ENCODE measurements around the gene NUP214.

DNA sequence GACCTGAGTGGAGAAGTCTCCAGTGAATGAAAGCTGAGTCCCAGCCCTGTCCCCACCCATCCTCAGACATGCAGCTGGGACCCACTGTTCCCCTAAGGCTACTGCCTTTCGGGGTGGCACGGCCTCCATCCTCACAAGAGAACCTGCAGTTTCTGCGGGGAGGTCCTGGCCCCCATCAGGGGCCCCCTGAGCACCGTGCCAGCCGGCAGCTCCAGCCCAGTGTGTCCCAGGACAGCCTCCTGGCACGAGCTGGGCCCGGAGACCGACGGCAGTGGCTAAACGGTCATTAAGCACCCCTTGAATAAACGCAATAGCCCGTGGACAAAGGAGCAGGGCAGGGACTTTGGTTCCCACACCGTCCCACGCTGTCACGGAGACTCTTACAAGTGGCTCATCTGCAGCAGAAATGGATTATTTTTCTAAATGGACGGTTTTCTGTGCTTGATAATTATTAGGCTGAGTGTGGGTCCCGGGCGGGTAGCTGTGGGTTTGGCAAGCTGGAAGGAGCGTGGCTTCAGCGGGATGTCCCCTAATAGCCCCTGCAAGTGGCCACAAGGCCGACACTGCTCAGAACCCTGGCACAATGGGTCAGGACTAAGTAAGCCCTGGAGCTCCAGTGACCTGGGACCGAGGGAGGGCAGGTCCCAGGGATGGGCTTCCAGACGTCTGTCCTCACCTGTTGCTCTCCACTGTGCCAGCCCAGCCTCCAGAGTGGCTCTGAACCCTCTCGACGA, 133.5 kb downstream of the NUP214 start:
- TF ChIP-seq, protein P1, sequence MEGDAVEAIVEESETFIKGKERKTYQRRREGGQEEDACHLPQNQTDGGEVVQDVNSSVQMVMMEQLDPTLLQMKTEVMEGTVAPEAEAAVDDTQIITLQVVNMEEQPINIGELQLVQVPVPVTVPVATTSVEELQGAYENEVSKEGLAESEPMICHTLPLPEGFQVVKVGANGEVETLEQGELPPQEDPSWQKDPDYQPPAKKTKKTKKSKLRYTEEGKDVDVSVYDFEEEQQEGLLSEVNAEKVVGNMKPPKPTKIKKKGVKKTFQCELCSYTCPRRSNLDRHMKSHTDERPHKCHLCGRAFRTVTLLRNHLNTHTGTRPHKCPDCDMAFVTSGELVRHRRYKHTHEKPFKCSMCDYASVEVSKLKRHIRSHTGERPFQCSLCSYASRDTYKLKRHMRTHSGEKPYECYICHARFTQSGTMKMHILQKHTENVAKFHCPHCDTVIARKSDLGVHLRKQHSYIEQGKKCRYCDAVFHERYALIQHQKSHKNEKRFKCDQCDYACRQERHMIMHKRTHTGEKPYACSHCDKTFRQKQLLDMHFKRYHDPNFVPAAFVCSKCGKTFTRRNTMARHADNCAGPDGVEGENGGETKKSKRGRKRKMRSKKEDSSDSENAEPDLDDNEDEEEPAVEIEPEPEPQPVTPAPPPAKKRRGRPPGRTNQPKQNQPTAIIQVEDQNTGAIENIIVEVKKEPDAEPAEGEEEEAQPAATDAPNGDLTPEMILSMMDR (IDR thresholded peaks at IDR 0.05), result no peak
- no peak for TF ChIP-seq POLR2A (IDR thresholded peaks at IDR 0.05)
- TF ChIP-seq POLR2AphosphoS5 (IDR thresholded peaks at IDR 0.05), result no peak

Measured in gastroesophageal sphincter (tissue), 3 donors.